Heart left ventricle (tissue), 16 donors: ENCODE data around the gene CLASP2. TPM values are rescaled to one million over a fixed set of nuclear protein-coding genes. Genes with fewer than 3 reads are reported as not detected.

Source experiments
- ATAC-seq, 4 donors: fragments of 200-7000 bp; cut with Tn5 transposase; one replicate each; pipeline ENCODE4 v1.9.1; 2020 to 2022; ENCODE audit warnings: moderate library complexity in 4 of 4, mild to moderate bottlenecking in 3 of 4, moderate number of reproducible peaks in 1 of 4
- DNase-seq, 5 donors: peaks; one replicate each; pipeline ENCODE4 v3.0.0-alpha.2; 2020
- H3K27ac ChIP-seq, 12 donors: fragments of 200-600 bp; sonication (generic) in 4 of 12; one replicate each; pipeline versions ENCODE4 v1.5.0 to v1.8.0; 2016 to 2022; ENCODE audit warnings: mild to moderate bottlenecking in 2 of 12
- H3K27me3 ChIP-seq, 9 donors: fragments of 200-600 bp; sonication (generic) in 2 of 9; one replicate each; pipeline versions ENCODE4 v1.5.1 to v1.8.0; 2016 to 2022; ENCODE audit warnings: mild to moderate bottlenecking in 3 of 9
- H3K36me3 ChIP-seq, 9 donors: fragments of 200-600 bp; sonication (generic) in 2 of 9; one replicate each; pipeline versions ENCODE4 v1.5.0 to v1.8.0; 2018 to 2022; ENCODE audit warnings: mild to moderate bottlenecking in 2 of 9
- H3K4me1 ChIP-seq, 12 donors: fragments of 200-600 bp; sonication (generic) in 4 of 12; one replicate each; pipeline versions ENCODE4 v1.5.0 to v1.8.0; 2016 to 2022; ENCODE audit warnings: mild to moderate bottlenecking in 3 of 12
- H3K4me3 ChIP-seq, 12 donors: fragments of 200-600 bp; sonication (generic) in 4 of 12; one replicate each; pipeline versions ENCODE4 v1.5.0 to v1.8.0; 2017 to 2022; ENCODE audit warnings: mild to moderate bottlenecking in 9 of 12, moderate library complexity in 4 of 12
- H3K9me3 ChIP-seq, 12 donors: fragments of 200-600 bp; sonication (generic) in 4 of 12; one replicate each; pipeline versions ENCODE4 v1.5.0 to v1.8.0; 2016 to 2022; ENCODE audit warnings: mild to moderate bottlenecking in 1 of 12
- POLR2A ChIP-seq, 2 donors: fragments of 450-650 bp; IDR thresholded peaks; one replicate each; pipeline ENCODE4 v1.6.1; 2017; ENCODE audit warnings: antibody characterized with exemption in 2 of 2, mild to moderate bottlenecking in 2 of 2, moderate library complexity in 2 of 2
- WGBS, 4 donors: extraction: QIAGEN DNeasy Blood & Tissue Kit in 2 of 4; methylation state at CpG; one replicate each; pipeline versions ENCODE4 v1.1.5 to v1.1.7; 2013 to 2018; 5-methylcytosine and 5-hydroxymethylcytosine counted together
- intact Hi-C, 10 donors: fragments of 100-400 bp; cut with DNase I; formaldehyde crosslinking; loops; one replicate each; pipeline versions ENCODE4 v1.11.1 to v1.14.2; 2022
- polyA plus RNA-seq, 2 donors: library from polyadenylated mRNA; stranded (reverse); fragments of 200-250 nt; gene quantifications; one replicate each; pipeline ENCODE4 v1.2.3, GENCODE V29; 2013
- total RNA-seq, 9 donors: library from RNA; depleted of rRNA in 2 of 9; stranded (reverse); fragments of >200 nt in 2 of 9; fragmentation: NEBNext Ultra II Directional in 3 of 9; extraction: Animal tissue kit (Norgen Biotek cat#: 25700) in 3 of 9; gene quantifications; one replicate each; pipeline versions ENCODE4 v1.1.0 to v1.2.4, GENCODE V29; 2016 to 2023
- TF ChIP-seq, protein P1 (sequence below), 12 donors: fragments of 200-600 bp; sonication (generic) in 4 of 12; IDR thresholded peaks; one replicate each; pipeline versions ENCODE4 v1.5.0 to v1.8.0; 2018 to 2022; ENCODE audit warnings: antibody characterized with exemption in 12 of 12, mild to moderate bottlenecking in 5 of 12
- donor health status: ischemic (EF 13 %, LVEDD 7.1; RV severe dilation, severe dysfunction).
- donor health status: healthy with polysubstance abuse.
- donor health status: DM: no; HTN: yes; CAD: no.
- donor health status: DM: no; HTN: no; CAD: no.
- donor health status: ischemic (EF 25% LVEDD 6.9; RV normal size, moderate dysfunction).
- donor health status: ischemic (EF 25% LVEDD 5.7; RV mildly dilated, moderate dysfunction).
- donor health status: healthy.
- donor health status: DM: yes; HTN: yes; CAD: no.
- donor health status: ischemic (EF 35%, LVEDD 5.7; RV mildly dilated, moderate dysfunction).
- donor health status: nonischemic (EF 11% LVEDD 7.7; RV severe dilation, severe dysfunction).
- donor health status: DM: yes; HTN: yes; CAD: no.
- donor health status: PGD.
- donor health status: ischemic (EF 29% LVEDD 5.4; RV normal size, mild dysfunction).
- donor health status: nonischemic (EF 23%, LVEDD 6.1; RV moderate dilation, normal function).

CLASP2 gene
- total and polyA plus RNA-seq, 11 donors: 13.3 to 111 (median 78.2) TPM

DNA sequence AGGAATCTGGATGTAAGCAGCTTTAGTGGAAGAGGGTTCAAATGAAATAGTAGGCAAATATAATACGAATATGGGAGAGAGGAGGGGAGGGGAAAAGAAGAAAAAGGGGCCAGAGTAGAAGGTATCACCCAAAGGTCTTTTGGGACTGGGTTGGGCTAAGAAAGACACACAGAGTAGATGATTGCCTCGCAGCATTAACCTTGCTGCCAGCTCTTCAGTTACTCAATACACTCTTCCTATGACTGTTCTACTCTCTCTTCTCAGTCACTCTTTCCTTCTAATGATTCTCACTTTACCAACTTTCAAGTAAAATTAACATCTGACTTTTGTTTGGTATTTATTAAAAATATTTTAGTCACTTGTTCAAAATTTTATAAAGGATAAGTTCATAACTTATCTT is 52.8 kb downstream of the CLASP2 start:
- ATAC-seq (no peak), DNase-seq (no peak)
- intact Hi-C loops: loop anchor here in 1 of 10 donors (5.0 kb wide), 1 partner anchor 42 kb away; no protein-coding TSS in a partner anchor
- Histone ChIP-seq H3K36me3 (peaks cover 0 to 4% (median under 1%) of the 10 kb centered on the region in 9 donors), H3K4me3 (no peak overlapping the region), H3K27ac (no peak overlapping the region), H3K27me3 (no peaks in the 10 kb centered on the region), H3K9me3 (no peaks in the 10 kb centered on the region), H3K4me1 (peaks cover 0 to 17% (median 3%) of the 10 kb centered on the region in 12 donors)
- 90 to 94% (median 92%) methylated on average over 2 of the region's 2 CpGs for WGBS, 4 donors
- no peak for TF ChIP-seq POLR2A (IDR thresholded peaks at IDR 0.05)
- TF ChIP-seq, protein P1, sequence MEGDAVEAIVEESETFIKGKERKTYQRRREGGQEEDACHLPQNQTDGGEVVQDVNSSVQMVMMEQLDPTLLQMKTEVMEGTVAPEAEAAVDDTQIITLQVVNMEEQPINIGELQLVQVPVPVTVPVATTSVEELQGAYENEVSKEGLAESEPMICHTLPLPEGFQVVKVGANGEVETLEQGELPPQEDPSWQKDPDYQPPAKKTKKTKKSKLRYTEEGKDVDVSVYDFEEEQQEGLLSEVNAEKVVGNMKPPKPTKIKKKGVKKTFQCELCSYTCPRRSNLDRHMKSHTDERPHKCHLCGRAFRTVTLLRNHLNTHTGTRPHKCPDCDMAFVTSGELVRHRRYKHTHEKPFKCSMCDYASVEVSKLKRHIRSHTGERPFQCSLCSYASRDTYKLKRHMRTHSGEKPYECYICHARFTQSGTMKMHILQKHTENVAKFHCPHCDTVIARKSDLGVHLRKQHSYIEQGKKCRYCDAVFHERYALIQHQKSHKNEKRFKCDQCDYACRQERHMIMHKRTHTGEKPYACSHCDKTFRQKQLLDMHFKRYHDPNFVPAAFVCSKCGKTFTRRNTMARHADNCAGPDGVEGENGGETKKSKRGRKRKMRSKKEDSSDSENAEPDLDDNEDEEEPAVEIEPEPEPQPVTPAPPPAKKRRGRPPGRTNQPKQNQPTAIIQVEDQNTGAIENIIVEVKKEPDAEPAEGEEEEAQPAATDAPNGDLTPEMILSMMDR (IDR thresholded peaks at IDR 0.05): no peak

DNA sequence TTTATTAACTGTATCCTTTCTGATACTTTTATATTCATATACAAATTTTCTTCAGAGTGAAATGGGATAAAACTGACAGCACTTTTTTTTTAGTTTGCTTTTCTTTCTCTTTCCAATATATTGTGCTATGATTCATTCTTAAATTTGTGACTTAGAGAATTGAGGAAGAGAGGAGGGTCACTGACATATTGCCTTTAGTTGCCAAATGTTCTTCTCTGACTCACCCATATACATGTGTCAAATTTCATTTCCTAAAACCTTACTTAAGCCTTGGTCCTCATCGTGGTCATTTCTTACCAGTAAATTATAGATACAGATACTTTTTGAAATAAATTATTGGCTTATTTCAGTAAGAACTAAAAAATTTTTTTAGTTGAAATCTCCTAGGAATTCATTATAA is 53.9 kb downstream of the CLASP2 start:
- TF ChIP-seq, protein P1 (IDR thresholded peaks at IDR 0.05): no peak
- TF ChIP-seq POLR2A (IDR thresholded peaks at IDR 0.05): no peak

DNA sequence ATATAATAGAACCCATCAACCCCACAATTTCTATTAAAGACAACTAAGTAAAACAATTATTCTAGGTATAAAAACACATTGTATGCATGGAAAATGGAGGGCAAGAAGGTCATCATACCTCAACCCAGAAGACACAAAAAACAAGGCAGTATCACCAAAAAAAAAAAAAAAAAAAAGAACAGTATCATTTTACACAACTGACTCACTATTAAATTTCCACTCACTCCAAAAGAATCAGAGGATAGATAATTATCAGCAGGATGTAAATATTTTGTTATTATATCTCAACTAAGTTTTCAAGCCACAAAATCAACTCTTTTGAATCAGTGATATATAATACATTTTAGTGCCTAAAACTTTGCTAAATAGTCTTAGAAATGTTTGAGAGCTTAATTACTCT is 55.0 kb downstream of the CLASP2 start:
- no peak for DNase-seq
- intact Hi-C loops: no loop called here
- Histone ChIP-seq H3K27me3 (no peaks in the 10 kb centered on the region), H3K4me1 (peaks cover 4 to 33% (median 11%) of the 10 kb centered on the region in 12 donors), H3K36me3 (no peaks in the 10 kb centered on the region), H3K27ac (no peak overlapping the region), H3K9me3 (no peaks in the 10 kb centered on the region), H3K4me3 (no peak overlapping the region)
- no peak for ATAC-seq
- TF ChIP-seq POLR2A (IDR thresholded peaks at IDR 0.05): no peak
- TF ChIP-seq, protein P1 (IDR thresholded peaks at IDR 0.05): no peak

More for the DNA sequence above, 53.9 kb downstream of the CLASP2 start:
- intact Hi-C loops: no loop called here
- H3K4me1 ChIP-seq: peaks cover 4 to 26% (median 10%) of the 10 kb centered on the region in 12 donors
- H3K9me3 ChIP-seq: no peaks in the 10 kb centered on the region
- H3K4me3 ChIP-seq: no peak overlapping the region
- WGBS, 4 donors: 65 to 74% (median 70%) methylated on average over 1 of the region's 1 CpG
- ATAC-seq (no peak), DNase-seq (no peak)
- H3K36me3 ChIP-seq: no peaks in the 10 kb centered on the region
- no peak overlapping the region for H3K27ac ChIP-seq
- H3K27me3 ChIP-seq: no peaks in the 10 kb centered on the region

DNA sequence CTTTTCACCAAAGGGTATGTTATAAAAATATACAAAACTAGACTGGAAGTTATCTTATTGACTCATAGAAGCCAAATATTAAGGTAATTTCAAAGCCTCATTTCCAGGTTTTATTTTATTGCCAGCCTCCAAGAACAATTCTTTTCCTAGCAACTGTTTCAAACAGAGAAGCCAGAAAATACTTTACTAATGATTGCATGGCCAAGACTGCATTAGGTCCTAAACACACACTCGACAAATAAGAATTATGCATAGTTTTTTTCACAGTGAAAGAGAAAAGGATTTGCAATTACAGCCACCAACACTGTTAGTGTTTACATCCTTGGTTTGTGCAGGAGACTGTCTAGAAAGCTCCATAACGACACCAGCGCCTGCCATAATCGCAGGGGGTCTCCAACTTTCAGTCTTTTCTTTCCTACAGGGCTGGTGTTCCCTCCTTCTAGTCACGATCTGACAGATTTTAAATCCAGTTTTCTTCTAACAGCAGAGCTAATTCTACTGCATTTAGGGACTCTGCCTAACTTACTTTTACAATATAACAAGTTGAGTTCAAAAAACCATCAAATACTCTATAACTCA is 58.1 kb downstream of the CLASP2 start:
- no peak for TF ChIP-seq POLR2A (IDR thresholded peaks at IDR 0.05)
- TF ChIP-seq, protein P1 (IDR thresholded peaks at IDR 0.05): no peak

More for the DNA sequence above, 58.1 kb downstream of the CLASP2 start:
- intact Hi-C loops: loop anchor here in 4 of 10 donors (1.0 to 5.0 kb wide), 2 partner anchors 57 to 58 kb away; partner anchors contain the start of gene CLASP2 (in 4 of the 4)
- ATAC-seq (no peak), DNase-seq (no peak)
- Histone ChIP-seq H3K9me3 (no peaks in the 10 kb centered on the region), H3K36me3 (no peaks in the 10 kb centered on the region), H3K27ac (peak overlapping the region; percentile 56 to 88 (median 80)), H3K4me3 (peak overlapping the region; percentile 19 to 70 (median 56)), H3K27me3 (no peaks in the 10 kb centered on the region), H3K4me1 (peaks cover 4 to 37% (median 15%) of the 10 kb centered on the region in 12 donors)
- WGBS, 4 donors: 31 to 51% (median 42%) methylated on average over 5 of the region's 5 CpGs
